Subcutaneous abdominal adipose tissue (tissue), 5 donors: ENCODE results near the gene CDYL.
"Not testable (repeated sequence)": the region's sequence is repeated elsewhere in the genome, so short reads cannot be mapped to it uniquely, and the experiment has no call there.

Experiments used
- H3K27ac ChIP-seq: one replicate; pipeline ENCODE4 v1.7.0; 2013; ENCODE audit warnings: low read depth, mild to moderate bottlenecking, inconsistent platforms, low read length, moderate library complexity
- H3K27me3 ChIP-seq, 5 donors: one replicate each; pipeline ENCODE4 v1.7.0; 2013; ENCODE audit warnings: low read length in 5 of 5, inconsistent platforms in 1 of 5; ENCODE audit not compliant: control insufficient read depth in 5 of 5, insufficient read depth in 4 of 5
- H3K36me3 ChIP-seq, 5 donors: one replicate each; pipeline ENCODE4 v1.7.0; 2013; ENCODE audit warnings: low read length in 5 of 5; ENCODE audit not compliant: control insufficient read depth in 5 of 5, insufficient read depth in 5 of 5
- H3K4me1 ChIP-seq, 5 donors: one replicate each; pipeline ENCODE4 v1.7.0; 2013; ENCODE audit warnings: low read length in 5 of 5, mild to moderate bottlenecking in 3 of 5, moderate library complexity in 1 of 5; ENCODE audit not compliant: control insufficient read depth in 5 of 5, insufficient read depth in 5 of 5
- H3K4me3 ChIP-seq, 5 donors: one replicate each; pipeline ENCODE4 v1.7.0; 2013; ENCODE audit warnings: low read length in 5 of 5, low read depth in 1 of 5
- H3K9ac ChIP-seq, 5 donors: one replicate each; pipeline ENCODE4 v1.7.0; 2013; ENCODE audit warnings: low read length in 5 of 5, mild to moderate bottlenecking in 4 of 5, moderate library complexity in 3 of 5
- H3K9me3 ChIP-seq, 5 donors: one replicate each; pipeline ENCODE4 v1.7.0; 2013; ENCODE audit warnings: low read length in 5 of 5; ENCODE audit not compliant: control insufficient read depth in 5 of 5
- donor health status: healthy.
- donor health status: healthy.
- donor health status: healthy.
- donor health status: healthy.
- donor health status: healthy.

Gene CDYL

GRCh38 chr6:4997862-4998261, 221.7 kb downstream of the CDYL start:
- Histone ChIP-seq H3K27ac (no peak overlapping the region), H3K27me3 (no peaks in the 10 kb centered on the region), H3K4me3 (no peak overlapping the region), H3K36me3 (peaks cover 11 to 47% (median 33%) of the 10 kb centered on the region in 5 donors), H3K9me3 (no peaks in the 10 kb centered on the region), H3K4me1 (no peaks in the 10 kb centered on the region), H3K9ac (no peak overlapping the region)

- Histone ChIP-seq H3K36me3 (peaks cover 7 to 45% (median 33%) of the 10 kb centered on the region in 5 donors), H3K9me3 (no peaks in the 10 kb centered on the region), H3K4me3 (no peak overlapping the region), H3K9ac (no peak overlapping the region), H3K27ac (no peak overlapping the region), H3K4me1 (peaks cover 0 to 10% (median 9%) of the 10 kb centered on the region in 5 donors), H3K27me3 (no peaks in the 10 kb centered on the region)
Observed at GRCh38 chr6:4999586-4999985, 223.4 kb downstream of the CDYL start.

DNA sequence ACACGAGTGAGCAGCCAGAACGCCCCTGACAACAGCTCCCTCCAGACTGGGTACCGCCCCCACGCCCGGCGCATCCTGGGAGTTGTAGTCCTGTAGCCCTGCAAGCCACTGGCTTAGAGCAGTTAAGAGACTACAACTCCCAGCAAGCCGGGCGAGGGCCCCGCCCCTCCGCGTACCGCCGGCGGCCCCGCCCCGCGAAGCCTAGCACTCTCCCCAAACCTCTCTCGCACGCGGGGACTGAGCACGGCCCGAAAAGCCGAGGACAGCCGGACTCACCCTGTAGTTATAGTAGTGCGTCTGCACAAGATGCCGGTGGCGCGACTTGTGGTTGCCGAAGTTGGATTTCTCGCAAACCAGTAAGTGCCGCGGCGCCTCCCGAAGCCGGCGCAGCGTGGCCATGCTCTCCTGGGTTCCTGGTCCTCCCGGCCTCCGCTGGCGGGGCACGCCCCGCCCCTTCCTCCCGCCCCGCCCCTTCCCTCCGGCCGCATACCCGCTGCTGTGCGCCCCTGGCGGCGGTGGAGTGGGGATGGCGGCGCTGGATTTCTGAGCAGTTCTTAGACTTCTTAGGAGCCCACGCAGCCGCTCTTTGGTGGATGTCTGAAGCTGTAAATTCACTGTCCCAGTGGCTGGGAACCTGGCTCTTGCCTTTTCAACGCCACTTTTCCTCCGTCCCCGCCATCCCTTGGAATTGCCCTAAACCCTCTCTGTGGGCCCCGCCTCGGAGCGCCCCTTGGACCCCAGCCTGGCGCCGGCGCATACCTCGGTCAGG, 227.6 kb downstream of the CDYL start, which contains the start of gene RPP40:
TSS of gene RPP40 (minus strand) at position 434 of the 769 bp plus-strand sequence. CDS start at position 399, 35 bp downstream.
- no peaks in the 10 kb centered on the region for H3K9me3 ChIP-seq
- no peaks in the 10 kb centered on the region for H3K27me3 ChIP-seq
- peak within 1 kb of the TSS; percentile 4 to 88 (median 76) for H3K9ac ChIP-seq
- H3K4me3 ChIP-seq, result peak within 1 kb of the TSS; percentile 79 to 92 (median 86)
- H3K4me1 ChIP-seq, result peaks cover 0 to 12% (median 11%) of the 10 kb centered on the region in 5 donors
- H3K27ac ChIP-seq, result peak within 1 kb of the TSS; percentile 87
- H3K36me3 ChIP-seq, result peaks cover 0 to 14% (median 11%) of the 10 kb centered on the region in 5 donors

- H3K9ac ChIP-seq, result peak overlapping the region; percentile 4 to 88 (median 76)
- peak overlapping the region; percentile 87 for H3K27ac ChIP-seq
- H3K36me3 ChIP-seq, result peaks cover 0 to 14% (median 11%) of the 10 kb centered on the region in 5 donors
- no peaks in the 10 kb centered on the region for H3K9me3 ChIP-seq
- peak overlapping the region; percentile 79 to 92 (median 86) for H3K4me3 ChIP-seq
- H3K27me3 ChIP-seq, result no peaks in the 10 kb centered on the region
- H3K4me1 ChIP-seq, result peaks cover 0 to 12% (median 11%) of the 10 kb centered on the region in 5 donors
Observed at GRCh38 chr6:5004373-5005037, 228.3 kb downstream of the CDYL start.

DNA sequence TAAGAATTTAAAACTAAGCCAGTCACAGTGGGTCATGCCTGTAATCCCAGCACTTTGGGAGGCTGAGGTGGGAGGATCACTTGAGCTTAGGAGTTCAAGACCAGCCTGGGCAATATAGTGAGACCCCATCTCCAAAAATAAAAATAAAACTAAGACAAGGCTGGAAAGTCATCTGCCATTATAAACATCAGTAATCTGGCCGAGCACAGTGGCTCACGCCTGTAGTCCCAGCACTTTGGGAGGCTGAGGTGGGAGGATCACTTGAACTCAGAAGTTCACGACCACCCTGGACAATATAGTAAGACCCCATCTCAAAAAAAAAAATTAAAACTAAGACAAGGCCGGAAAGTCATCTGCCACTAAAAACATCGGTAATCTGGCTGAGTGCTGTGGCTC, 228.8 kb downstream of the CDYL start:
- H3K9me3 ChIP-seq, H3K4me3 ChIP-seq, H3K9ac ChIP-seq, H3K27ac ChIP-seq, H3K27me3 ChIP-seq: not testable (repeated sequence)
- H3K4me1 ChIP-seq, result peaks cover 0 to 12% (median 11%) of the 10 kb centered on the region in 5 donors
- peaks cover 0 to 14% (median 11%) of the 10 kb centered on the region in 5 donors for H3K36me3 ChIP-seq
